ENCODE measurements around the gene ABHD2.
"Not testable (repeated sequence)": the region's sequence is repeated elsewhere in the genome, so short reads cannot be mapped to it uniquely, and the experiment has no call there.

ABHD2 gene

DNA sequence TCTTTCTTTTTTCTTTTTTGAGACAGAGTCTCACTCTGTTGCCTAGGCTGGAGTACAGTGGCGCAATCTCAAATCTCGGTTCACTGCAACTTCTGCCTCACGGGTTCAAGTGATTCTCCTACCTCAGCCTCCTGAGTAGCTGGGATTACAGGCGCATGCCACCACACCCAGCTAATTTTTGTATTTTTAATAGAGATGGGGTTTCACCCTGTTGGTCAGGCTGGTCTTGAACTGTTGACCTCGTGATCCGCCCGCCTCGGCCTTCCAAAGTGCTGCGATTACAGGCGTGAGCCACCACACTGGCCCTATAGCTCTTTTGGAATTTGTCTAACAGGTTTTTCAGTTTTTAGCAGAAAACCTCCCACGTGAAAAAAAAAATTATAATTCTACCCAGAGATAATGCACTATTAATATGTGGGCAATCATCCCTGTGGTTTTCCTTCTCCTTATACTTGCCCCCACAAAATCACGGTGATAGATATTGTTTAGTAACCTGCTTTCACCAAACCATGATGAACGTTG is 32.3 kb downstream of the ABHD2 start:
- DNase-seq (ENCODE audit: low spot score): not testable (repeated sequence)

DNA sequence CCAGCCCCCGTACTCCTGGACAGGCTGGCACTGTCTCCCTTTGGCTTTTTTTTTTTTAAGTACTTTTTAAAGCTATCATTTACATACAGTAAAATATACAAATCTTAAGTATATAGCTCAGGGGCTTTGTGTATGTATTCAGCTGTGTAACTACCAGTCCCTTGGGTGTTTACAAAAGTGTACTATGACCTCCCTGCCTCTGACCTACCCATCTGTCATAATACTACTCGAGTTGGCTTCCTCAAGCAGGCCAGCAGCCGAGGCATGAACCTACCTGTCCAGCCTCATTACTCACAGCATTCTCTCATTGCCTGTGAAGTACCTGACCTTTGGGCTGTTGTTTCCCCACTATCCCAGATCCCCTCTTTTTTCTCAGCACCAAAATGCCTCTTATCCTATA is 33.2 kb downstream of the ABHD2 start:
- DNase-seq (ENCODE audit: low spot score): peak; percentile 8

DNA sequence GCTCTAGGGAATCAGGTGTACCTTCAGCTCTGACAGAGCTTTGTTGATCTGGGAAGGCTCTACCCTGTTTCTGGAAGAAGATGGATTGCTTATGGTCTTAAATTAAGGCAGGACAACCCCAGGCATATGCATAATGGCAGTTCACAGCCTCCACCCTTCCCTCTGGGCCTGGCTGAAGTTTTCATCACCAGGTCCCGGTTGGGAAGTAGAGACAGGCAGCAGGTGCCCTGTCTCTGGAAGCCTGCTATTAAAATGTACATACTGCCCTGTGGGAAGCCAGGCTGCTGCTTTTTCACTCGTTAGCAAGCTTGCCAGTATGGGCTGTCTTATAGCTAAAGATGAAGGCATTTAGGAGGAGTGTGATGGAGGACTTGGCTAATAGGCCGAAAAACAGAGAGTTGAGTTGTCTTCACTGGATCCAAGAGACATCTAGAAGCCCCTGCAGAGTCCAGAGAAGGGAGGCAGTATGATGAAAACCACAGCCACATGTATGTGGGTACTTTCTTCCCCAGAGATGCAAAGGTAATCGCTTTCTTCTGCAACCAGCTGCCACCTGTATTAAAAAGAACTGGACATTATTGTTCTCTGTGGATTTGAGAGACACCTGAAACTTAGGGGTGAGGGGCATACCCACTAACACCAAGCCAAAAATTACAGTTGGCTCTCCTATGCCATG is 34.4 kb downstream of the ABHD2 start:
- DNase-seq (ENCODE audit: low spot score): no peak

DNA sequence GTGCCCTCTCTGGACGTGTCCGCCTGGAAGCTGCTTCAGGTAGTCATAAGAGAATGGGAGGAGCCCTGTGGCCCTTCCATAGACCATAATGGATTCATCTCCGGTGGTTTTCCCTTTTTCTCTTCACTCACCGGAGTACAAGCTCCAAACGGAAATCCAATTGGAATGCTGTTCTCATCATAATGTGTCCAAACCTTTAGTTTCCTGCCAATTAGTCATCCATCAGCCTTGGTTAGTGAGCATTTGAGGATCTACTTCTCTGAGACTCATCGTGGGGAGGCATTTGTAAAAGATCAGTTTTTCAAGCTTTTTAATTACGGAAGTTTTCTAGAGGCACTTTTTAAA is 34.9 kb downstream of the ABHD2 start:
- peak; percentile 75 for DNase-seq (ENCODE audit: low spot score)

DNA sequence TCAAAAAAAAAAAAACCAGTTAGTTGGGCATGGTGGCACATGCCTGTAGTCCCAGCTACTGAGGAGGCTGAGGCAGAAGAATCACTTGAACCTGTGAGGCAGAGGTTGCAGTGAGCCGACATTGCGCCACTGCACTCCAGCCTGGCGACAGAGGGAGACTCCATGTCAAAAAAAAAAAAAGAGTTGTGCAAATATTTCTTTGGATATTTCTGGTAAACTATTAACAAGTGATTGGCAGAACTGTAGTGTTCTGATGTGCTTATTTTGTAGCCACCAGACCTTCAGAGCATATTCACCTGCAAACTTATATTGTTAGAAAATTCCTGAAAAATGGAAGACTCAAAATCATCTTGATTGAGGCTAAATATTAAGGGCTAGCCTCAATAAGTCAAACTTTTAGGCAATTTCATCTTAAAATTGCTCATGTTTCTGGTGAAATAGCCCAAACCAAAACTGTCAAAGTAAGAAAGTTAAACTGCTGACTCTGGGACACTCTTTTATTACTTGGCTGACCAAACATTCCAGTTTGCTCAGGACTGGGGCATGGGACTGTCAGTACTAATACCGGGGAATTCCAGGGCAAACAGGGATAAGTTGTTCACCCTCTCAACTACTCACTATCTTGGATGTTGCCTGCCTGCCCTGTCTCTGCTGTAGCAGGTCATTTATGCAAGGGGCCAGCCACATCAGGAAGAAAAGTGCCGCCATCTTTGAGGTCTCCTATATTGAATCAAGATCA is 37.0 kb downstream of the ABHD2 start:
- DNase-seq (ENCODE audit: low spot score): peak; percentile 74

DNA sequence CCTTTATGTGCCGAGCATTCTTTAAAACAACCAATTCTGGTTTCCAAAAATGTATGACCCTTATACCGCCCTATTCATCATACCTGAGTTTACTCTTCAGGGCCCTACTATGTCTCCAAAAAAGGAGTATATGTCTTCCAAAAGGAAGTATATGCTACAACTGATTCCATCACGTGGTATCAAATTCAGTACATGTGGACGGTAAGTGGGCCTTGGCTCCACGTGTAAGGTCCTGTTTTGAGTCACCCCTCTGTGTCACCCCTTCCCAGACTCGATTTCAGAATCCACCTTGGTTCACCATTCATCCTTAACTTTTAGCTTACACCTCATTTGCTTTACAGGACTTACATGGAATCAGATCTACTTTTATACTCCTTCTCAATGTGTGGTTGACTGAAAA is 37.8 kb downstream of the ABHD2 start:
- DNase-seq (ENCODE audit: low spot score): no peak

DNA sequence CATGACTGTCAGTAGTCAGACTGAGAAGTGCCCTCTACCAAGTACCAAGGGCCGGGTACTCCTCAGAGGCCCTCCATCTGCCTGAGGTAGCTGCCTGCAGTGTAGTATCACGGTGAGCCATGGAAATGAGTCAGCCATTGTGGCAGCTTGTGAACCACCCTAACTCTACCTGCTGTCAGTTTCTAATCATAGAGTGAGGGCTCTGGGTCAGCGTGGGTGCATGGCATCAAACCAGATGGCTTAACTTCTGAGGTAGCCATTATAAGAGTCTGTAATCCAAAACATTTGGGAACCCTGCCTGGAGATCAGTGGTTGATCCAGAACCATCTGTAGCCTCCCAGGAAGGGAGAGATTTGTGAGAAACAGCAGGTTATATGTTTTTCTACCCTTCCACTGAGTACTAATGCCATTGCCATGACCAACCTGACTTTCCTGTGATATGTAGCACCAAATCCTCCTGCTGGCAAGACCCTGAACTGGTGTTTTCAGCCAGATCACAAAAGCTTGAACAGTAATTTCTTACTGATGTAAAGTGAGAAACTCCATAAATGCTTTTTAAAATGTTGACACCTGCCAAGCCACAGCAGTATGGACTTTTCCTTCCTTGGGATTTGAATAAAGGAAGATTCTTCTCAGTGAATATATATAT is 38.9 kb downstream of the ABHD2 start:
- DNase-seq (ENCODE audit: low spot score): peak; percentile 68

DNA sequence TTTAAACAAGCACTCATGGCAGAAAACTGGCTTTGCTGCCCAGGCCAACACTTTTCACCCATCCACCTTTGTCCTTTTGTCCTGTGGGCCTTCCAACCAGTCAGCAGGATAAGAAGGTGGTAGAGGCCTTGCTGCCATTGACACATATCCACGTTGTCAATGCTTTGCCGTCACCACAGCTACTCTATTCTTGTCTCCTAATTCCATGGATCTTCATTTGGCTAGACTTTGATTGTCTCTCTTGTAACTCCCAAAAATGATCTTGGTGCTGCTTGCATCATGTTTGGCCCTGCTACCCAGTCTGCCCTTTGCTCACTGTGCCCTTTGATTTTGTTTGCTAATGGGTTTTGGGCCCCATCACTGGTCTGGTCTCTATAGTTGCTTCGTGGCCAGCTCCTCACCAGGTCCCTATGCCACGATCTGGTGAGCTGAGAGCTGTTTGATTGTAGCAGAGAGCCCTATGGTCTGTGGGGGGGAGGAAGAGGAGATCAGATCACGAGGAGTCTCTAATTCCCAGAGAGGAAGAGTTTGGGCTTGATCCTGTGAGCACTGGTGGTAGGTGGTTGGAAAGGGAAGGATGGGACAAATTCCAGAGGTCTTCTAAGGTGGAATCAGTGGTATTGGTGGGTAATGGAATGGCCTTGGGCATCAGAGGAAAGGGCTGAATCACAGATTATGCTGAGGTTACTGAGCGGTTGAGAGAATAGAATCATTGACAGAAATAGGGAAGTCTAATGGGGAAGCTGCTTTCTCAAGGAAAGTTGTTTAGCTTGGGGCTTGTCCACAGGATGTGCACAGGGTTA is 40.3 kb downstream of the ABHD2 start:
- peak; percentile 75 for DNase-seq (ENCODE audit: low spot score)

DNA sequence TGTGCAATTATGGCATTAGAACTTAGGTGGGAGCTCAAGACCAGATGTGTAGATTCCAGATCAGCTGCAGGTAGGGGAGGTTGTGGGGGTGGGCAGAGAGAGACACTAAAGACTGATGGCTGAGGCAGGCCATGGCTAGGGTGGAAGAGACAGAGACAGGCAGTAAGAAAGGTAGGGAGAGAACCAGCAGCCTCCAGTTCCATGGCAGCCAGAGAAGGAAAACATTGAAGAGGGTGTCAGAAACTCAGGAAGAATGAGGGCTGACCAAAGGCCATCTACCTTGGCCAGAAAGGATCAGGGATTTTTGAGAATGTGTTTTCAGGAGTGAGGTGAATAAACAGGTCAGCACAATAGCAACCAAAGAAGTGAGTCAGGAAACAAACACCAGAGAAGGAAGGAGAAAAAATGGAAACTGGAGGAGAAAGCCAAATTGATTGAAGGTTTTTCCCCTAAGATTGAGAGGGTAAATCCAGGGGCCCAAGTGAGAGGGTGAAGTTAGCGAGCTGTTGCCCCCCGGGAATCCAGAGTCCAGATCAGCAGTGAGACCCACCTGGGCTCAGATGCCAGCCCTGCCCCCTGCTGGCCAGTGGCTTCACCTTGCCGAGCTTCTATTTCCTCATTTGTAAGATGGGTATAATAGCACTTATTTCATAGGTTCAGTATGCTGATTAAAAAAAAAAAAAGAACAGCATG is 41.0 kb downstream of the ABHD2 start:
- DNase-seq (ENCODE audit: low spot score): peak; percentile 56

DNA sequence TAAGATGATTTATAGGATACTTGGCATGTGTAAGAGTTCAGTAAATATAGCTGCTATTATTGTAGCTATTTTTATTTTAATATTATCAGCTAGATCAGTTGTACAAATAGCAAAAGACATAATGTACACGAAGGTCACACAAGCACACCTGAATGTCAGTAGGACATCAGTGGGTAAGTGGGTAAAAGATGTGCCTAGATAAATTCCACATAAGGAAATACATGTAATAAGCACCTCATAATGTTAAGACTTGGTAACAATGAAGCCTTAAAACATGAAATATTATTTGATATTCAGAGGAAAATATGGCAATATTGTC is 41.5 kb downstream of the ABHD2 start:
- no peak for DNase-seq (ENCODE audit: low spot score)

DNA sequence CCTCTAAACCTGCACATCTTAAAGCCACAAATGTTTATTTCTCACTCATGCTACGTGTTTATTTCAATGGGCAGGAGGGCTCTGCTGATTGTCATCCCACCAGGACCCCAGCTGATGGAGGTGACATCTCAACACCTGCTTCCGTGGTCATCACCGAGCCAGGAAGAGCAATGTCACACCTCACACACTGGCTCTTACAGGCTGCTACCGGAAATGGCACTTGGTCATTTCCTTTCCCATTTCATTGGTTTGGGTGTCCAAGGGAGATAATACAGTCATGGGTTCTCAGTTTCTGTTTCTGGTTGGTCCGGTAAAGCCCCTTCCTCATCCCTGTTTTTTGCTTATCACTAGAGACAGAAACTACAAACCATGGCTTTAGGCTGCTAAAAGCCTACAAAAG is 41.9 kb downstream of the ABHD2 start:
- no peak for DNase-seq (ENCODE audit: low spot score)

DNA sequence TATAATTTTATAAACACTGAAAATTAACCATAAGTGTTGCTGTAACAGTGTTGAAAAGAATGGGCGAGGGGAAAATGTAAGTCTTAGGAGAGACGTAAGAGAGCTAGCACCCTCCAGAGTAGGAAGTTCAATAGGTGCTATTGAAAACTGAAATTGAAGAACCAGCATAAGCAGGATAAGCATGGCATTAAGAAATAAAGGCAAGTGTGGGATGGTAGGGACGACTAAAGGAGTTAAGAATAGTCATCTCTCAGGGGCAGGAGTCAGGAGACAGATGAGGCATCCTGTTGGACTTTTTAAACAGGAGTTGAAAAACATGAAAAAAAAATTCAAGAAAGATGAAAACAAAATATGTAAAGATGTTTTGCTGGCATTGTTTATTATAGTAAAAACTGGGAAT is 43.5 kb downstream of the ABHD2 start:
- DNase-seq (ENCODE audit: low spot score): no peak

DNA sequence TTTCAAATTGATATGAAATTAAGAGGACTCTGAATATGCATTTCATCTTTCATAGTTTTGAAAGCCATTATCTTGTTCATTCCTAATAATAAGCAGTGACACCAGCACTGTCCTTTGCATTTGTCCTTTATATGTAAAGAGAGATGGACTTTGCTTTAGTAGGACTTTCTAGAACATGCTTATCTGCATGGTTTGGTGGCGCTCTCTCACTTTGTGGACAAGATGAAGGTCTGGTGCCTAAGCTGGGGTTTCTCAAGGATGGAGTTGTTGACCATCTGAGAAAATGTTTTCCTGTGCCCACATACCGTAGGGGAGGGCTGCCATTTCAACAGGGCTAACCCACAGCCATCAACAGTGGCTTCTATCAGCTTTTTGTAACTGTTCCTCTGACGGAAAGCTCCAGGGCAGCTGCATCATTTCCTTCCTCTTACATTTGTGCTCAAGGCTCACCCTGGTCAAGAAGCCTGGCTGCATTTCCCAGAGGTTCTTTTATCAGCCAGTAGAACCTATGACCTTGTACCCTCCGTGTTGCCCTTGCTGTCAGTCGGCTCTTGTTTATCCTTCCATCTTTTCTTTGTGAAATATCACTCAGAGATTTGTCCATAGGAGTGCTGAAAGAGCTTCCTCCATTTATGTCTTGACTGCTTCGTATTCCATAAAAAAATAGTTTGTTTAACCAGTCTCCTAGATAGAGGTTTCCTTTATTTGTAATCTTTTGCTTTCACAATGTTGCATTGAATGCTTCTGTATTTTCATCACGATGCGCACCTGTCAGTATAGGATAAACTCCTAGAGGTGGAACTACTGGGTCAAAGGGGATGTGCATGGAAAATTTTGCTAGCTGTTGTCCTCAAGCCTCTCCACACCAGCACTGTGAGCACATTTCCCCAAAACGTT is 44.6 kb downstream of the ABHD2 start:
- no peak for DNase-seq (ENCODE audit: low spot score)

DNA sequence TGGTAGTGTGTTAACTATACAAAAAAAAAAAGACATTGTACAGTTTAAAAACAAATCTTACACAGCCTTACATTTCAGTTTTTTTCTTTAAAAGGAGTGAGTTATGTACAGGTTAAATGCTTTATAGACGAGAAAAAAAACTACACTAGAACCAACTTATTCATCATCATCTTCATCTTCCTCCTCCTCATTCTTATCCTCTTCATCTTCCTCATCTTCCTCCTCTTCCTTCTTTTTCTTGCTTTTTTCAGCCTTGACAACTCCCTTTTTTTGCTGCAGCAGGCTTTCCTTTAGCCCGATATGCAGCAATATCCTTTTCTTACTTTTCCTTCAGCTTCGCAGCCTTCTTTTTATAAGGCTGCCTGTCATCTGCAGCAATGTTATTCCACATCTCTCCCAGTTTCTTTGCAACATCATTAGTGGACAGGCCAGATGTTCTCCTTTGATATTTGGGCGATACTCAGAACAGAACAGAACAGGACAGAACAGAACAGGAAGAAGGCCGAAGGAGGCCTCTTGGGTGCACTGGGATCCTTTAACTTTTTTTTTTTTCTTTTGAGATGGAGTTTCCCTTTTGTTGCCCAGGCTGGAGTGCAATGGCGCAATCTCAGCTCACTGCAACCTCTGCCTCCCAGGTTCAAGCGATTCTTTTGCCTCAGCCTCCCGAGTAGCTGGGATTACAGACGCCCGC is 47.3 kb downstream of the ABHD2 start:
- DNase-seq (ENCODE audit: low spot score): not testable (repeated sequence)

DNA sequence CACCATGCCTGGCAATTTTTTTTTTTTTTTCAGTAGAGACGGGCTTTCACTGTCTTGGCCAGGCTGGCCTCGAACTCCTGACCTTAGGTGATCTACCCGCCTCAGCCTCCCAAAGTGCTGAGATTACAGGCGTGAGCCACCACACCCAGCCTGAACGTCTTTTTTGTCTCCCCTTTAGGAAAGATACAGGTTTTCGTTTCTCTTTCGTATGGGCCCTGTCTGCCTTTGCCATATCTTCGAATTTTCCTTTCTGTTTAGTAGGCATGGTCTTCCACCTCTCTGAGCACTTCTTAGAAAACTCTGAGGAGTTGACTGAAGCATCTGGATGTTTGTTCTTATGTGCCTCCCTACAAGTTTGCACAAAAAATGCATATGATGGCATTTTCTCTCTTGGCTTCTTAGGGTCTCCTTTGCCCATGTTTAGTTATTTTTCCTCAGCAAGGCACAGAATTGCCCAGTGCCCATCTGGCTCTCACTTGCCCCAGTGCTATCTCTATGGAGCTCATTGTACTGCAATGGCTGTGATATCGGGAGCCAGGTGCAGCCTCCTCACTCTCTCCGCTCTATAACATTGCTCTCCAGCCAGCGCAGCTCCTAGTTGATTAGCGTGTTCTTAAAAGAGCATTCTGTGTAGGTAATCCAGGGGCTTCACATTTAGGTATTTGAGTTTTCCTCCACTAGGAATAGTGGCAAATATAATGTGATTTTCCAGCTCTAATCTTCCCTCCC is 48.0 kb downstream of the ABHD2 start:
- DNase-seq (ENCODE audit: low spot score): no peak

DNA sequence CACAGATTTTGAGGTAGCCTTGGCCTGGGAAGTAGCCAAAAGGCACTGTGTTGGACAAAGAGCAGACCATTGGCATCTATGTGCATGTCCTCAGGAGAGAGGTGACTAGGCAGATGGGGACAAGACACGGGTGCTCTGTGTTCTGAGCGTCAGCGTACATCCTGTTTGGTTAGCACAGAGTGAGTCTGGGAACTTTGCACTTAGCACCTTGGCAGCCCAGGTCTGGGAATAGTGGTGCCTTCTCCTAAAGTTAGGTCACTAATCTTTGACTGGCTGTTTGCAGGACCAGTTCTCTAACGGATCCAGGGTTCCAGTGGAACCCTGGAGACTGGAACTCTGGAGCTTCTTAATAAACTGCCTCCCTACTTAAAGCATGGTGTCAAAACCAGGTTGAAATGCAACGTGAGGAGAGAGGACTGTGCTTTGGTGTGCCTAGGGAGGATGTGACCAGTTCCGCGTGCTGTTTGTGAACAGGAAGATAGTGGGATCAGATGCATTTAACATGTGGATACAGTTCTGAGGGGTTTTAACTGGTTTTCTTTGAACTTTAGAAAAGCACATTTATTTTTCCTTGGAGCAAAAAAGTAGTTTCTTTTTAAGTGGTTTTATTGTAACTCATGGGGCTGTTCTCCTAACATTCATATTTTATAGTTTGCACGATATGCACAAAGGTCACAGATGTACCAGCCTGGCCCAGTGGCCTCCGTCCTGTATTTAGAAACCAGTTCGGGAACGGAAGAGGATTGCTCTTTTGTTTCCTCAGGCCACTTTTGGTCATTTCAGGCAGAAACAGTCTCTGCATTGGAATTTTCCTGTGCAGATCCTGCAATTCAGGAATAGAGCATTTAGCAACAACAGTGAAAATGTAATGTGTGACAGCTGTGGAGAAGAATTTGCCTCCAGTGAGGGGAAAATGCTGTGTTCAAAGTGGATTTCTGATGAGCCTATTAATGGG is 48.8 kb downstream of the ABHD2 start:
- DNase-seq (ENCODE audit: low spot score): no peak

DNA sequence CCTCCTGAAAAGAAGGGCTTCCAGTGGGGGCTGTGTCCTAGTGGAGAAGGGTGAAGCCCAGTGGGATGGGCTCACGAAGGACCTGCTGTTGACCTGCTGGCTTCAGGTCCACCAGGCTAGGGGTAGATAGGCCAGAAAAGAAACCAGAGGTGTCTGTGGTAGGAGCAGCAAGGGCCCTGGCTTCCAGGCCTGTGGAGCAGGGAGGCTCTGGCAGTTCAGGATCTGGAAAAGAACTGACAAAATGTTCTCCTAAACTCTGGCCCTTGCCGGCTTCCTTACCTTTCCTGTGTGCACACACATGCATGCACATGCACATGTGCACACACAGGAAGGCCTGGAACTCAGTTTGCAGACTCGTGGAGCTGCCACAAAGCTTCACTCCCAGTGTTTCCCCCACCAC is 49.7 kb downstream of the ABHD2 start:
- no peak for DNase-seq (ENCODE audit: low spot score)

DNA sequence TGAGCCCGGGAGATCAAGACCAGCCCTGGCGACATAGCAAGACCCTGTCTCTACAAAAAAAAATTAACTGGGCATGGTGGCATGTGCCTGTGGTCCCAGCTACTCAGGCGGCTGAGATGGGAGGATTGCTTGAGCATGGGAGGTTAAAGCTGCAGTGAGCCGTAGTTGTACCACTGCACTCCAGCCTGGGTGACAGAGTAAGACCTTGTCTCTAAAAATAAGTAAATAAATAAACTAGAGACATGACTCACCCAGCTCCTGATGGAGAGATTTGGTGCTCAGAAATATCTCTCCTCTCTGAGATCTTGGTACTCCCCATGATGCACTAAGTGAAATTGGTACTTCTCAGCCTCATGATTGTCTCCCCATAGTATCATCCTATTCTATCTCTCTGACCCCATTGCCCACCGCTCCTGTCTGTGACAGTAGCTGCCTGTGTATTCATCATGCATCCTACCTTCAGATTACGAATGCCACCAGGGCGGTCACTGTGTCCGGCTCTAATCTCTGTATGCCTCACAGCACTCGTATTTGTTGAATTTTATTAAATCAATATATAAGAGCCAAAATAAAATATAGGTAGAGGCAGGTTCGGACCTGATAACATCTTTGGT is 50.9 kb downstream of the ABHD2 start:
- DNase-seq (ENCODE audit: low spot score): peak; percentile 31
